ENCODE results near the gene MICB.

Gene MICB

GRCh38 chr6:31541658-31542521 lies 43.9 kb downstream of the MICB start, which contains the start of gene DDX39B:
TSS of gene DDX39B (minus strand) at chr6:31542003. CDS start at chr6:31540532, 1,471 bp downstream.
- peak; percentile 97 to 98 (median 98) for DNase-seq

- no peak for DNase-seq
Observed at GRCh38 chr6:31543639-31544038, 45.7 kb downstream of the MICB start.

GRCh38 chr6:31544676-31545075 lies 46.7 kb downstream of the MICB start:
- no peak for DNase-seq

GRCh38 chr6:31545291-31545690 lies 47.3 kb downstream of the MICB start:
- DNase-seq, result no peak

GRCh38 chr6:31546339-31546957 lies 48.5 kb downstream of the MICB start, which contains the start of gene ATP6V1G2:
TSS of gene ATP6V1G2 (minus strand) at chr6:31546608. CDS start at chr6:31546559, 49 bp downstream.
- DNase-seq, result peak; percentile 83 to 87 (median 85)

- DNase-seq, result peak; percentile 95 to 97 (median 96)
Observed at GRCh38 chr6:31546958-31547726, 49.2 kb downstream of the MICB start, which contains the start of gene NFKBIL1. TSS of gene NFKBIL1 (plus strand) at chr6:31547608. CDS start at chr6:31547695, 87 bp downstream.

- peak; percentile 35 to 56 (median 43) for DNase-seq
Observed at GRCh38 chr6:31547727-31548543, 50.0 kb downstream of the MICB start.

GRCh38 chr6:31548544-31548873 lies 50.6 kb downstream of the MICB start:
- no peak for DNase-seq

- peak; percentile 89 to 92 (median 91) for DNase-seq
Observed at GRCh38 chr6:31551371-31551770, 53.4 kb downstream of the MICB start.

GRCh38 chr6:31556307-31556706 lies 58.4 kb downstream of the MICB start:
- DNase-seq, result no peak

GRCh38 chr6:31557443-31558317 lies 59.7 kb downstream of the MICB start:
- DNase-seq, result peak in 1 of 3 donors; percentile 31

GRCh38 chr6:31558318-31558625 lies 60.3 kb downstream of the MICB start:
- no peak for DNase-seq

GRCh38 chr6:31558631-31559500 lies 60.9 kb downstream of the MICB start:
- DNase-seq, result peak; percentile 97 to 98 (median 98)

- no peak for DNase-seq
Observed at GRCh38 chr6:31559606-31559957, 61.6 kb downstream of the MICB start.

GRCh38 chr6:31559958-31560696 lies 62.2 kb downstream of the MICB start:
- peak; percentile 93 to 94 (median 94) for DNase-seq

GRCh38 chr6:31560697-31561058 lies 62.7 kb downstream of the MICB start:
- no peak for DNase-seq

Data from suppressor macrophage treated with lipopolysaccharide for 1 hour (primary cell).